GM18499 (cell line): Measurements from ENCODE around the gene NKX1-2.

Experiments
- ATAC-seq: cut with Tn5 transposase; IDR thresholded peaks from one replicate; pipeline ENCODE4 v1.9.1; 2021; ENCODE audit warnings: moderate number of reproducible peaks; ENCODE audit not compliant: insufficient read depth, unreplicated experiment

The NKX1-2 gene

DNA sequence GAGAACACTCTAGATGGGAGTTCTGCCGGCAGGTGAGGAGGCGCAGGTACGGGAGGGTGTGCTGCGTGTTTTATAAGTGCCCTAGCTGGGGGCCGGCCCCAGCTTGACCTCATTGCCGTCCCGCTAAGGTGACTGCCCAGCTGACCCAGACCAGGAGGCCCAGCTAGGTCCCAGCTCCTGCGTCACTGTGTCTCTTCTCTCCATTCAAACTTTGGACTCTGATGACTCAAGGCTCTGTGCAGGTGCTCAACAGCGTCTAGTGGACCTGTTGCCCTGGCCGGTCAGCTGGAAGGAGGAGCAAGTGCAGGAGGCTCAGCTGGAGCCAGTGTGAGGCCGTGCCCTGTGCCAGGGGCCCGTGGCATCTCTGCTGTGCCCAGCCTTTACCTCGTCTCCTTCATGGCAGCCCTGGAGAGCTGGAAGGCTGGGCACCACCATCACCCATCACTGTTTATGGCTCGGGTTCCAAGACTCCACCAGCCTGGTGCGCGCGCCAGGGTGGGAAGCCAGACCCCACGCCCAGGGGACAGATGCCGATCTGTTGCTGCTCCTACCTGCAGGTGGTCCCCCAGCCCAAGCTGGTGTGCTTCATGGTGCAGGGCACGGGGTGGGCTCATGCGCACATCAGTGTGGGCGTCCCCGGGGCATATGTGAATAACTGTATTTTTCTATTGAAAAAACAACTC, 26.3 kb upstream of the NKX1-2 start:
- ATAC-seq, result no peak

DNA sequence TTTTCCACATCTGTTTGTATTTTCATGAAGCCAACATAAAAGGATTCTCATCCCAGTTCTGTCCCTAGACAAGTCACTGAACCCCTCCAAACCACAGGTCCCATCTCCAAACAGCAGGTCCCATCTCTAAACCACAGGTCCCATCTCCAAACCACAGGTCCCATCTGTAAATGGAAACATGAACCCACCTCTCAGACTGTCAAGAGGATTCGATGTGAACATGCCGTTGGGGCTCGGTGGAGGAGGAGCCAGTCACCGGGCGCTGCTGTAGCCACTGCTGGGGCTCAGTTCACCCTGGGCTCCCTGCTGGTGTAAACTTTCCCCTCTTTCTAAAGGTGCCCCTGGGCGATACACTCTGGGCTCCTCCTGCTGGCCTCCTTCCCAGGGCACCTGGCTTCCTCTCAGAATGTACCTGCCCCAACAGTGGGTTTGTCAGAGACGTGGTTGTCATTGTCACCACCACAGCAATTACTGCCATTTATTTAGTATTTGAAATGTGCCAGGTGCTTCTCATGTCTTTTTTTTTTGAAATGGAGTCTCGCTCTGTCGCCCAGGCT, 24.8 kb upstream of the NKX1-2 start:
- ATAC-seq, result no peak

DNA sequence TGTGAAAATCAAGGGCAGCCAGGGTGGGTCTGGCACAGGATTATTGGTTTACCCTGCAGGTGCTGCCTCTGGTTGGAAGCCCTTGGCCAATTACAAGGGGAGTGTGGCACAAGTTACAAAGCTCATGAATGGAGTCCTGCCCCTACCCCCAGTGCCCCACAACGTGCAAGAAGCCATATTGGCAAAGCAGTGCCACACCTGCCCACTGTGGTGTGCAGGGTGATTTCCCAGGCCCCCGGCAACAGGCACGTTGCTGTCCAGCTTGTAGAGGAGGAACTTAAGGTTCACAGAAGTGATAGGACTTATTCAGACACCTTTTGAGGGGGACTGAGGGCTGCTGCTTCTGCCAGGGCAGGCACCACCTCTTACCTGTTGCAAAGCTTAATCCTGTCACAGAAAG, 23.2 kb upstream of the NKX1-2 start:
- no peak for ATAC-seq

DNA sequence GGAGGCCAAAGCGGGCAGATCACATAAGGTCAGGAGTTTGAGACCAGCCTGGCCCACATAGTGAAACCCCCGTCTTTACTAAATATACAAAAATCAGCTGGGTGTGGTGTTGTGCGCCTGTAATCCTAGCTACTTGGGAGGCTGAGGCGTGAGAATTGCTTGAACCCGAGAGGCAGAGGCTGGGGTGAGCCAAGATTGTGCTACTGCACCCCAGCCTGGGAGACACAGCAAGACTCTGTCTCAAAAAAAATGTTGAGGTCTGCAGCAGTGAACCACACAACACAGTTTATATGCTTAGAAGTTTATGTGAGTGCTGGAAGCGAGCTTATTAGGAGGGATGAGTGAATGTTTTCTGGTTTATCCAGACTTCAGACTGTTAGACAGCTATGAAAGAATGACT, 22.2 kb upstream of the NKX1-2 start:
- no peak for ATAC-seq

DNA sequence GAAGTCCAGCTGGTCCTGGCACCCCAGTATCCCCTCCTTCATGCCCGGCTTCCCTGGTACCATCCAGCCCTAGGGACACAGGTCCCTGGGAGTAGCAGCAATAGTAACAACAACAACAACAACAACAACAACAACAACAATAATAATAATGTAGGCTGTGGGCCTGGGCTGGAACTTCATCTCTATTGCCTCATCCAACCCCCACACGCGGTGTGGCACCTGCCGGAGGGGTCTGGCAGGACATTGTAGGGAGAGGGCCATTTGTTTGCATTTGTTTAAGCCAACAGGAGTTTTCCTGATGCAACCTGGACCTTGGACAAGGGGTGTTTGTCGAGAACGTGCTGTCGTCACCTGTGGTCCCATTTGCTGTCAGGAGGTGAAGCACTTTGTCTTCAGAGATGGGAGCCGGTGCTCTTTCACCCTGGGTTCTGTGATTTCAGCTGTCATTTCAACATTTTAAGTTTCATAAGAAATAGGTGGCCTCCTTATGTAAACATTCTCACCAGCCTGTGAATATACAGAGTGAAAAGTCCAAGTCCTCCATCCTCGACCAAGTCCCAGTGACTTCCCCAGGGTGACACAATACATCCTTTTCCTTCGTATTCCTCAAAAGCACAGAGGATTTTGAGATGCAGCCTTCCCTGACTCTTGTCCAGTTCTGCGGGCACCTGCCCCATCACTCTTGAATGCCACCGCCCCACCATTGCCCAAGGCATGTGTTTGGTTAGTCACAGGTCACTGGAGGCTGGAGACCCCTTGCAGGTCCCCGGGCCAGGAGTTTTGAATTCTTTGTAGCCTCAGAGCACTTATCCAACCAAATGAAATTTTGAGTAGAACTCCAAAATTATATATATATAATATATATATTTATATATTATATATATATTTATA, 21.0 kb upstream of the NKX1-2 start:
- no peak for ATAC-seq

DNA sequence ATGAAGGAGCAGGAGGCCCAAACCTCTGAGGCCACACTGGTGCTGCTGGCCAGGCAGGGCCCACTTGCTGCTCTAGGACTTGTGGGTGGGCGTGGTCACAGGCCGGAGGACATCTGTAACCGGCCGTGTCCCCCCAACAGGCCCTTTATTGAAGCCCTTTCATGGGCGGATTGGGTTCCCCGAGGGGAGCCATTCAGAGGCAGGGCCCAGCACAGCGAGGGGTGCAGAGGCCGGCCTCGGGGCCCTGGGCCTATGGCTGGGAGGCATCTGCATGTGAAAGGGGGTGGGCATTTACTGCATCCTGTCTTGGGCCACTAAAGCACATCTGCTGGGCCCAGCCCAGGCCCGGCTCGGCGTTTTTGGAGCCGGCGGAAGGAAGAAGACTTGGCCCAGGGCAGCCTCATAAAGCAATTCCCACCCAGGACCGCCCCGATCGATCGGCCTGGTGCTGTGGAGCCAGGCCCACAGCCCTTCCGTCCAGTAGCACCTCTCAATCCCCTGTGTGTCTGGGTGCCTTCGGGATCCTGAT, 20.2 kb upstream of the NKX1-2 start:
- ATAC-seq, result no peak

DNA sequence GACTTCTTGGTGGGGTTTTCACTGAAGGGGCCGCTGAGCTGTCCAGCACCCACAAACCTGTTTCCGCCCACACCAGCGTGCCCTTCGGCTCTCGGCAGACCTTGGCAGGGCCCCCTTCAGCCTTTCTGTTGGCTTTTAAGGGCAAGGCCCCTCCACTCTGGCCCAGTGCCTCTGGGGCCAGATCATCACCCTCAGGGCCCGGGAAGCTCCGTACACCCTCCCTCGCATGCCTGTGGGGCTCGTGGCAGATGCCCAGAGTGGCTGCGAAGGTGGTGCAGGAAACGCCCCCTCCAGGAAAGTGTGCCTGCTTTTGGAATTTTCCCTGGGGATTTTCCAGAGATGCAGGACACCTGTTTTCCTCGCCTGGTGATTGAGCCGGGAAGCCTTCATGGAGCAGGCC, 18.8 kb upstream of the NKX1-2 start:
- ATAC-seq, result no peak

DNA sequence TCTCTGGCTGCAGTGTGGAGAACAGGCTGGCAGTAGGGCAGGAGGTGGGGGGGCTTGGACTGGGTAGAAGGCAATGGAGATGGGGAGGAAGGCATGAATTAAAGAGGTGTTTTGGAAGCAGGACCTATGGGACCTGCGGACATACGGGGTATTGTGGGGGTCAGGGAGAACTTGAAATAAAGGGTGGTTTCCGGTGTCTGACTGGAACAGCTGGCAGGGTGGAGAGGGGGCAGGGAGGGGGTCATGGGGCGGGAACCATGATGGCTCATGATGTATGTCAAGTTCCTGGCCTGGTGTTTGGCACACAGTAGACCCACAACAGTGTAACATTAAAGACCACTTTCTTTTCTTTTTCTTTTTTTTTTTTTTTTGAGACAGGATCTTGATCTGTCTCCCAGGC, 17.3 kb upstream of the NKX1-2 start:
- no peak for ATAC-seq

DNA sequence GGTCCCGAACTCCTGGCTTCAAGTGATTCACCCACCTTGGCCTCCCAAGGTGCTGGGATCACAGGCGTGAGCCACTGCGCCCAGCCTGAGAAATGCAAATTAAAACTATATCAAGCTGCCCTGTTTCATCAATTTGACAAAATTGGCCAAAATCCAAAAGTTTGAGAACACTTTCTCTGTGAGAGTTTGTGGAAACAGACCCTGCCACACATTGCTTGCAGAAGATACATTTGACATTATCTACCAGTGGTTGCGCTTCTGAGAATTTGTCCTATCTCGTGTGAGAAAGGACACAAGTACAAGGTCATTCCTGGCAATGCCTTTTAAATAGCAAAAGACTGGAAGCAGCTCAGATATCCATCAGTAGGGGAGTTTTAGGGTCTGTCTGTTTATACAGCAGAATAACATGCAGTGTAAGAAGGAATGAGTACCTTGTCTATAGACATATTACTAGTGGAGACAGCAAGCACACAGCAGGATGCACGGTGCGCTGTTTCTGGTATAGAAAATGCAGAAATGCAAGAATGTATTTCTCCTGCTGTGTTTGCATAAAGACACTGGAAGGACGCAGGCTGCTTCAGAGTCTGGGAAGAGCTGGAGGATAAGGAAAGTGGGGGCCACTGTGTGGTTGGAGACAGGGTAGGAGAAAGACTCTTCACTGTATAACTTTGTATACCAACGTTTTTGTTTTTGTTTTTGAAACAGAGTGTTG, 16.1 kb upstream of the NKX1-2 start:
- no peak for ATAC-seq

DNA sequence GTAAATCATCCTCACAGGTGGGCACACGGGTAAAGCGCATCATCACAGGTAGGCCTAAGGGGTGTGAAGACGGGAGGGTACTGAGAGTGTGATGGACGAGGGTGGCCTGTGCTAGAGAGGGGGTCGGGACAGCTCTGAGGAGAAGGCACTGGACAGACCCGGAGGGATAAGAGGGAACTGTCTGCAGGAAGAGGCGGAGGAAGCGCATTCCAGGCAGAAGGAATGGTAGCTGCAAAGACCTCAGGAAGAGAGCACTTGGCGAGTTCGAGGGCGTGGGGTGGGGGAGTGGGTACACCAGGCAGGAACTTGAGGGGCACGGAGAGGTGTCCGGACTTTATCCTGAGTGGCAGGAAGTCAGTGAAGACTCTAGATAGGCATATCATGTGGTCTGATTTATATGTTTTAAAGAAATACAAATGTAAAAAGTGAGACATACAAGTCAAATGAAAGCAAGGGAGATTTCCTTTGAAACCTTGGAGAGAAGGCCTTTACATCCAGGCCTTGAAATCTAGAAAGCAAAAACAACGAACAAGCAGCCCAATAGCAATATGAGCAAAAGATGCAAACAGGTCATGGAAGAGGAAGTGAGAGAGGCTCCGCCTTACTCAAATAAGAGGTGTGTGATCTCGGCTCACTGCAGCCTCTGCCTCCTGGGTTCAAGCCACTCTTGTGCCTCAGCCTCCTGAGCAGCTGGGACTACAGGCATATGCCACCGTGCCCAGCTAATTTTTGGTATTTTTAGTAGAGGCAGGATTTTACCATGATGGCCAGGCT, 15.4 kb upstream of the NKX1-2 start:
- ATAC-seq, result no peak

DNA sequence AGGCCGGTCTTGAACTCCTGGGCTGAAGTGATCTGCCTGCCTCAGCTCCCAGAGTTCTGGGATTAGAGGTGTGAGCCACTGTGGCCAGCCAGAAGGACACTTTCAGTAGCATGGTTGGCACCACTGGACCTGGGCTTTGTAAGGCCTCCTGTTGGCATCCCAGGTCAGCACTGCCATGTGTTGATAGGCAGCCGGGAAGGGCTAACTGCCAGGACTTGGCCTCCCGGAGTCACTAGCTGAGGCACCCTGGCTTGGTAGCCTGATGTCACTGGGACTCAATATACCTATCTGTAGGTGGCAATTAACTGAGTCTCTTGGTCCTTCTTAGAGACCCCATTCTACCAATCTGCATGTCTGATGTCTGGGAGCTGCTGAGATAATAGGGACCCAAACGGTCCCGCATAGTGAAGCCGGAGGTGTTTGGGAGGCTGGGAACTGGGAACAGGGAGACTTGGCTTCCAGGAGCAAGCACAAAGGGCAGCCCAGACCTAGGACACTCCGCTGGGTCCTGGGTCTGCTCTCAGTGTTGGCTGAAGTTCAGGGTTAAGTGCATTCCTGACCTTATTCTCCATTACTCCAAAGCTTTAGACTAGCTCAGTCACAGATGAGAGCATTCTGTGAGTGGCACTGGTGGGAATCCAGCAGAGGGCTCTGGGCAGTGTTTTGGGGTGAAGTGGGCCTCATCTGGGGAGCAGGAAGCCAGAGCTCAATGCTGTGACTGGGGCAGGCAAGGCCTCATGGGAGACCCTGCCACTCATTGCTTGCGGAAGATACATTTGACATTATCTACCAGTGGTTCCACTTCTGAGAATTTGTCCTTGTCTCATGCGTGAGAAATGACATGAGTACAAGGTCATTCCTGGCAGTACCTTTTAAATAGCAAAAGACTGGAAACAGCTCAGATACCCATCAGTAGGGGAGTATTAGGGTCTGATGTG, 14.5 kb upstream of the NKX1-2 start:
- ATAC-seq, result no peak

DNA sequence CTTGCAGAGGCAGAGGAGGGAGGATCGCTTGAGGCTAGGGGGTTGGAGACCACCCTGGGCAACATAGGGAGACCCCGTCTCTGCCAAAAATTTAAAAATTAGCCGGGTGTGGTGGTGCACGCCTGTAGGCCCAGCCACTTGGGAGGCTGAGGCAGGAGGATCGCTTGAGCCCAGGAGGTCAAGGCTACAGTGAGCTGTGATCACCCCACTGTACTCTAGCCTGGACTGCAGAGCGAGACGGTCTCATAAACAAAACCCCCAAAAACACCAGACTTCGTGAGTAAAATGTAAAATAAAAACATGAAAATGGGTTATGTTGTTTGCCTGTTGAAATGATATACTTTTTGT, 12.5 kb upstream of the NKX1-2 start:
- no peak for ATAC-seq

DNA sequence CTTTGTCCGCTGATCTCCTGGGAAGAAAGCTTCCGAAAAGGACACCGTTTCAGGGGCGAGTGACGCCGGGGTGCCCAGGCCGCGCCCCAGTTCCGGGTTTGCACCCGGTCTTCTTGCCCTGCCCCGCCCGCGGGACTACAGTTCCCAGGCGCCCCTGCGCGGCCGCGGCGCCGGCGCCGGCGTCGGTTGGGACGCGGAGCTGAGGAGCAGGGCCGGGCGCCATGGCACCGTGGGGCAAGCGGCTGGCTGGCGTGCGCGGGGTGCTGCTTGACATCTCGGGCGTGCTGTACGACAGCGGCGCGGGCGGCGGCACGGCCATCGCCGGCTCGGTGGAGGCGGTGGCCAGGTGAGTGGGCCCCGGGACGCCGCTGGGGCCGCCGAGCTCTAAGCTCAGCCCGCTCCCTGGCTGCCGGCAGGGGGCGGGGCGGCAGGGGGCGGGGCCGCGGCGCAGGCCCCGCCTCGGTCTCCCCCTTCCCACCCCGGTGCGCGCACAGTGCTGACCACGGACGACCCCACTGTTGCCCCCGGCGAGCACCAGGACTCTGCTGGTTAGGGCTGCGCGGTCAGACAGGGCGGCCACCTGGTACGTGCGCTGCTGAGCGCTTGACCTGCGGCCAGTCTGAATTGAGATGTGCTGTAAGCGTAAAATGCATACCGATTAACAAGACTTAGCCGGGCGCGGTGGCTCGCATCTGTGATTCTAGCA, 12.0 kb upstream of the NKX1-2 start, which contains the start of gene LHPP:
Gene LHPP, plus strand, starts transcription at position 182 of the 706 bp plus-strand sequence. Its CDS starts 40 bp downstream, at position 222.
- ATAC-seq, result no peak

DNA sequence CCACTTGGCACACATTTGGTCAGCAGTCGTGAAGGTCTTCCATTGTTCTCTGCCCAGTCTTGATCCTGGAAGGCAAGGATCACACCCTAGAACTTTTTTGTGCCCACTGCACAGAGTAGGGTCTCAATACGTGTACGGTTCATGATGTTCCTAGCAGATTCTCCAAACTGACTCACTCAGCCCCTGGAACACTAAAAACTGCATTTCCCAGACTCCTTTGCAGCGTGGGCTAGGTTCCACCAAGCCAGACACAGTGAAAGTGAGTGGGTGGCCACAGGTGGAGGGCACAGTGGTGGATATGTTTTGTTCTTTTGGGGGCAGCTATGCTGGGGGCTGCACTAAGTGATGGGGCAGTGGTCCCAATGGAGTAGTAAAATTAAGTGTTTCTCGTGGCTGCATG, 10.3 kb upstream of the NKX1-2 start:
- ATAC-seq, result no peak

DNA sequence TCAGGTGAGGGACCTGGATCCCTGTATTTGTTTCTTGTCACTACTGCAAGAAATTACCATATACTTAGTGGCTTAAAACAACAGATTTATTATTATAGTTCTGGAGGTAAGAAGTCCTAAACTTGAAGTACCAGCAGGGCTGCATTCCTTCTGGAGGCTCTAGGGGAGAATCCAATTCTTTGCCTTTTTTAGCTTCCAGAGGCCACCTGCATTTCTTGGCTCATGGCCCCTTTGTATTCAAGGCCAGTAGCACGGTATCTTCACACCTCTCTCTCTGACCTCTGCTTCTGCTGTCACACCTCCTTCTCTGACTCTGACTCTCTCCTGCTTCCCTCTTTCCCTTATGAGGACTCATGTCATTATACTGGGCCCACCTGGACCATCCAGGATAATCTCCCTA, 9.6 kb upstream of the NKX1-2 start:
- ATAC-seq, result no peak

DNA sequence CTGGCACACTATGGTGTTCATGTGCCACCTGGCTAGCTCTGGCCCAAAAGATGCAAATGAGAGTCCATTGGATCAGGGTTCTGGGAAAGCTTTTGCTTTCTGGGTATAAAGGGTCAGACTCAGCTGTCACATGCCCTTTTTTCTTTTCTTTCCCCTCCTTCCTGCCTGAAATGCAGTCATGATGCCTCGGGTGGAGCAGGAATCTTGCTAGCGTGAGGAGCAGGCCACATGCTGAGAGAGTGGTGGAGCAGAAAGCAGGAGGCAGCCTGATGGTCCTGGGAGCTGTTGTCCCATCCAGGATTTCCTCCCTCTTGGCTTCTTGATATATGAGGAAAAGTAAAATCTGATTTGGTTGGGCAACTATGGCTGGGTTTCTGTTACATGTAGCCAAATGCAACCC, 9.1 kb upstream of the NKX1-2 start:
- no peak for ATAC-seq

DNA sequence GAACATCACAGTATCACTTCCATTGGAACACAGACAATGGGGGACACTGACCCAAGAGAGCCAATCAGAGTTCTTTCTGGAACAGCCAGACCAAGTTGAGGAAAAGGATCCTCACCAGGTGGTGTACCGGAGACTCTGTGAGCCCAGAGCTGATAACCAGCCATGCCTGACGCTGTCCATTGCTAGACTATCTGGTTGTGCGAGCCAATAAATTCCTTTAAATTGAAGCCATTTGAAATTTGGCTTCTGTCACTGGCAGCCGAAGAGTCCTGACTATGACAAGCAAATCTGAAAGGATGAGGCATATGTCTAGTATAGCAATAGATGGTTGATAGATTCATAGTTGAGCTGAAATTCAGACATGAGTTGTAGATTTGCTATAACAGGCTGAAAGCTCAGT, 8.6 kb upstream of the NKX1-2 start:
- no peak for ATAC-seq

DNA sequence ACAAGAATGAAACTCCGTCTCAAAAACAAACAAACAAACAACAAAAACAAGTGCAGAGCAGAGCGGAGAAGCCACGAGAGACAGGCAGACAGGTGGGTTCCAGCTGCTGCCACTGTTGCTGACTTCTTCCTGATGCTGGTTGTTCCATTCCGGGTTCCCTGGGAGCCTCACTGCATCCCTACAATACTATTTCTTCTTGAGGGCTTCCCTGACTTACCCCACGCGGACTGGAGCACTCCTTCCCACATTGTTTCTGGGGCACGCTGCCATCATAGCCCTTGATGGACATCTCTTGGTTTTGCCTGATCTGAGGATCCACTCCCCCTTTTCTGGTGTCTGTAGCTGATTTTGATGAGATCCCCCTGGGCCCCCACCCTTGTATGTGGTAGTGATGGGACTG, 5.6 kb upstream of the NKX1-2 start:
- no peak for ATAC-seq
